ENCODE results near the gene TIMMDC1.

- TF ChIP-seq POLR2AphosphoS5 (IDR thresholded peaks at IDR 0.05) (no peak), POLR2A (IDR thresholded peaks at IDR 0.05) (no peak), CTCF (IDR thresholded peaks at IDR 0.05 in 8 of 11, conservative IDR thresholded peaks at IDR 0.05 in 3 of 11) (no peak)
These were observed 12.3 kb downstream of the TIMMDC1 start for GRCh38 chr3:119510690-119511089.

Measured in spleen (tissue), 7 donors.